Fibroblast of lung (primary cell): ENCODE data around the gene EN2.

Experiments
- CTCF ChIP-seq, 2 donors: IDR thresholded peaks in 1 of 2; conservative IDR thresholded peaks in 1 of 2; 1 replicate in 1 of 2; 2 replicates in 1 of 2; pipeline ENCODE4 v1.5.1; 2011 to 2012; ENCODE audit warnings: low read length in 2 of 2, control low read depth in 1 of 2, inconsistent platforms in 1 of 2, low read depth in 1 of 2, mild to moderate bottlenecking in 1 of 2
- EZH2 ChIP-seq: IDR thresholded peaks from 2 replicates; pipeline ENCODE4 v1.5.1; 2012; ENCODE audit warnings: low read length, control low read depth, mild to moderate bottlenecking; ENCODE audit errors: missing control alignments

- TF ChIP-seq EZH2 (peak; percentile 82), CTCF (conservative IDR thresholded peaks at IDR 0.05 in 1 of 2, IDR thresholded peaks at IDR 0.05 in 1 of 2; ENCODE audit: low read depth in 1 of 2, low read length in 2 of 2) (no peak)
Observed at GRCh38 chr7:155456738-155457543, 988 bp upstream of the EN2 start.
